ENCODE results near the gene SIGLEC10.
"Not testable (repeated sequence)": the region's sequence is repeated elsewhere in the genome, so short reads cannot be mapped to it uniquely, and the experiment has no call there.

Gene SIGLEC10

GRCh38 chr19:51417107-51417809 is at the start of gene SIGLEC10:
TSS of gene SIGLEC10 (minus strand) at chr19:51417642. CDS start at chr19:51417581, 61 bp downstream.
- DNase-seq (ENCODE audit: low spot score), result no peak

- DNase-seq (ENCODE audit: low spot score), result no peak
These were observed 49.3 kb upstream of the SIGLEC10 start for GRCh38 chr19:51466723-51467122.

- DNase-seq (ENCODE audit: low spot score), result not testable (repeated sequence)
These were observed 46.6 kb upstream of the SIGLEC10 start for GRCh38 chr19:51463976-51464581.

GRCh38 chr19:51462681-51463080 is 45.2 kb upstream of the SIGLEC10 start:
- no peak for DNase-seq (ENCODE audit: low spot score)

DNA sequence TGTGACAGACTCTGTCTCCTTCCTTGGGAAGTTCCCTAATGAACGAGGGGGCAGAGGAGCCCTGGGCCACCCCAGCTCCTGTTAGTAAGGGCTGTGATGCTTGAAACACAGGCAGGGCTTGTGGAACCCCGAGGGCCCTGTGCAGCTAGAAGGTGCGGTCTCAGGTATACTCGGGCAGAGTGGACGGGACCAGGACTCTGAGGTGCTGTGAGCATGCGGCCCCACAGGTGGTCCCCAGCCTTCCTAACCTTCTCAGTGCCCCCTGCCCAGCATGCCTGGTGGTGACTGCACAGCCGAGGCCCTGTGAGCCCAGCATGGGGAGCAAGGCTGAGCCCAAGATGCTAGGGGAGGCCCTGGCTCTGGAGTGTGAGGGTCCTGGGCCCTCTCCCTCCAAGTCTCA is 44.8 kb upstream of the SIGLEC10 start:
- DNase-seq (ENCODE audit: low spot score), result no peak

GRCh38 chr19:51461723-51462161 is 44.3 kb upstream of the SIGLEC10 start:
- DNase-seq (ENCODE audit: low spot score), result no peak

GRCh38 chr19:51460164-51460992 is 42.9 kb upstream of the SIGLEC10 start:
- DNase-seq (ENCODE audit: low spot score), result peak; percentile 70

DNA sequence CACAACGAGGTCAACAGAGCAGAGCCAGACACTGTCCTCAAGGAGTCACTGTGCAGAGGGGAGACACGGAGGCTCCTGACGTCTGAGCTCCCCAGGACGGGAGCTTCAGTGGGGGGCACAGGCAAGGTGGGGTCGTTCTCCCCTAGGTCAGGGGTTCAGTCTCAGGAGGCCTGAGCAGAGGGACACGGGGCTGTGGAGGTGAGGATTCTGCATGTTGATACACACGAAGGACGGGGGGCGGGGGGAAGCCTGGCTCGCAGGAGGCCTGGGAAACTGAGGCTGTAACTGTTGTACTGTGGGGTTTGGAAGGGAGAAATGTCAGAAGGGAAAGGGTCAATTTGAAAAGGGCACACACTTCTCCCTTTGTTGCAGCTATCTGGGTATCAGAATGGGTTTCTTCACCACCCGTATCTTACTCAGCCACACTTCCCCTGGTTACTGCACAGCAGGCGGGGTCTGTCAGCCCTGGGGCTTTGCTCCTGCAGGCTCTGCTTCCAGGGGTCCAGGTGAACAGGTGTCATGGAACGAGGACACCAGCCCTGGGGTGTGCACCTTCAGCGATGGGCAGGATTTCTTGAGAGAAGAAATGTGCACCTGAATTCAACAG is 41.6 kb upstream of the SIGLEC10 start:
- DNase-seq (ENCODE audit: low spot score), result no peak

DNA sequence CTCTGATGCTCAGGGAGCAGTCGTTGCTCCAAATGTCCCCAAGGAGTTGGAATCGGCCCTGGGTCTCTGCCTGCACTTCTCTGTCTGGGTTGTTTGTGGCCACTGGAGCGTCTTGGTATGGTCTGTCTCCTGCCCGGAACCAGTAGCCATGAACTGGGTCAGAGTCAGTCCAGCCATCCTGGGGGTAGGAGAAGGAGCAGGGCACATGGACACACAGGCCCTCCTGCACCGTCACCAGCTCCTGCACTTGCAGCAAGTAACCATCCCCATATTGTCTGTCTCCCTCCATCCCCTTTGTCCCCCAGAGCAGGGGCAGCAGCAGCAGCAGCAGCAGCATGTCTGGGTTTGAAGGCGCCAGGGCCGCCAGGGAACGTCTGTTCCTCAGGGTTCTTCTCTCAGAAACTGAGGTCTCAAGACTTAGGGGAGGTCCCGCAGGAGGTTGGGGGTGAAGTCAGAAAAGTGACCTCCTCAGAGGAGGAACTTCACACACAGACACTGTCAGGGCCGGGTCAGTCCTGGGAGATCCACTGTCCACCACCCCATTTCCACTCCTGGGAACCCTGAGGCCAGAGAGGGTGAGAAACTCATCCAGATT is 40.7 kb upstream of the SIGLEC10 start, which contains the start of gene SIGLEC8:
TSS of gene SIGLEC8 (minus strand) at position 404 of the 595 bp plus-strand sequence. CDS start at position 337, 67 bp downstream.
- DNase-seq (ENCODE audit: low spot score), result no peak

DNA sequence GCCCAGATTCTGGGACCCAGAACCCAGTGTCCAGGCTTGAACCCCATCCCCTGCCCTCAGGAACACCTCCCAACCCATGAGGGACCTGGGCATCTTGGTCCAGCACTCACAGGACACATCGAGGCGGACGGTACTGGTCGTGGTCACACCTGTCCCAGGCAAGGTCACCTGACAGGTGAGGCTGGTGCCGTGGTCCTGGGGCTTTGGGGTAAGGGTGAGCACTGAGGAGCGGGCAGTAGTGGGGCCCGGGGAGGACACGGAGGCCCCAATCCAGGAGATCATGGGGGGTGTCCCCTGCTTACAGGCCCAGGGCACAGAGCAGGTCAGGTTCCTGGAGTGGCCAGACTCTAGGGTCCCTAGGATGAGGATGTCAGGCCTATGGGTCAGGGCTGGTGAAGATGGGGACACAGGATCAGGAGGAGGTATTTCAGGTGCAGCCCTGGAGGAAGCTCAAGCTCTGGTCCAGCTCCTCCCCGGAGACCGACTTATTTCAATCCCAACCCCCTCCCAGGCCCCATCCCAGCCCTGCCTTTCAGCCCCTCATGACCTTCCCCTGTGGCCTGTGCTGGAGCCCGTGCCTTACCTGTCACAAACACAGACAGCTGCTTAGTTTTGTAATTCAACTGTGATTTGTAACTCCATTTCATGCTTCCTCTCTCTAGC is 40.0 kb upstream of the SIGLEC10 start:
- no peak for DNase-seq (ENCODE audit: low spot score)

GRCh38 chr19:51456541-51457290 is 39.3 kb upstream of the SIGLEC10 start:
- DNase-seq (ENCODE audit: low spot score), result no peak

GRCh38 chr19:51450730-51451307 is 33.4 kb upstream of the SIGLEC10 start:
- DNase-seq (ENCODE audit: low spot score), result no peak

DNA sequence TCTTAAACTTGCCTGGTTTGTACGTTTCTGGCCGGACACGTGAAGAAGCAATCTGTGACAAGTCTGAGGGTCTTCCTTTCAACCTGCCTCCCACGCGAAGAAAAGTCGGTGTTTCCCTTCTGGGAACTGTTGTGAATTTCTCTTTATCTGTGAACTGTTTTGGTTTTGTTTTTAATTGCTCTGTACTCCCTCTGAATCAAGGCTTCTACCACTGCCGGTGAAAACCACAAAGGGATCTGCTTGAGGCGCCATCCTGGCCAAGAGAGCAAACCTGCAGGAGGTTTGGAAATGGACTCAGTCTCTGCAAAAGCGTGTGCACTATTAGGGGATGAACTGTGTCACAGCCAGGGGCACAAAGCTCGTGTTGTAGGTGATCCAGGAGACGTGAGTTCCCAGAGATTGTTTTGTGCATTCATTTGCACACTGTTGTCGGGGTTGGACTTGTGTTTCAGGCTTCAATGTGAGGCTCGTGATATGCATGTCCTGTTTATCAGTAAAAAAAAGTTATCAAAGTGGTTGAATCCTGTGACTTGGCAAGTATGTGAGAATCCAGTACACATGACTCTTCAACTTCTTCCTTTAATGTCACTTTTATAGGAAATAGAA is 31.1 kb upstream of the SIGLEC10 start:
- DNase-seq (ENCODE audit: low spot score), result no peak

DNA sequence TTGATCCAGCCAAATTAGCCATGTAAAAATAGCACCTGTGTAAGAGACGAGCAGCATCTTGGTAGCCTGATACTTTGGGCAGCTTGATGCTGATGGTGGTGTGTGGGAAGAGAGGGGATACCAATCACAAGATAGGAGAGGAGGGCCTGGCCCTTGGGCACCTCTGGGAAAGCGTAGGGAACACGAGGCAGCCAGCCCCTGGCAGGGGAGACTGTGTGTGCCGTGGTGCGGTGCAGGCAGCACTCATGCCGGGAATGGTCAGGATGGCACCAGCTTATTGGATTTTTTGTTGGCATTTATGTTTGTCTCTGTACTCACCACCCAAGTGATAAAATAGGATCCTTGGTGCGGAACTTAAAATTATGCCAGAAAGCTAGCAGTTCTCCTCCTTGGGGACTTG is 30.6 kb upstream of the SIGLEC10 start:
- DNase-seq (ENCODE audit: low spot score), result no peak

DNA sequence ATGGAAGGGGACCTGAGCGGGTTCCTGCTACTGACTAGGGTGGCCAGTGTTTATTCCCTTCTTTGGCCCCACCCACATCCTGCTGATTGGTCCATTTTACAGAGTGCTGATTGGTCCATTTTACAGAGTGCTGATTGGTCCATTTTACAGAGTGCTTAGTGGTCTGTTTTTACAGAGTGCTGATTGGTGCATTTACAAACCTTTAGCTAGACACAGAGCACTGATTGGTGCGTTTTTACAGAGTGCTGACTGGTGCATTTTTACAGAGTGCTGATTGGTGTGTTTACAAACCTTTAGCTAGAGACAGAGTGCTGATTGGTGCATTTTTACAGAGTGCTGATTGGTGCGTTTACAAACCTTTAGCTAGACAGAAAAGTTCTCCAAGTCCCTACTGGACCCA is 30.1 kb upstream of the SIGLEC10 start:
- DNase-seq (ENCODE audit: low spot score), result not testable (repeated sequence)

DNA sequence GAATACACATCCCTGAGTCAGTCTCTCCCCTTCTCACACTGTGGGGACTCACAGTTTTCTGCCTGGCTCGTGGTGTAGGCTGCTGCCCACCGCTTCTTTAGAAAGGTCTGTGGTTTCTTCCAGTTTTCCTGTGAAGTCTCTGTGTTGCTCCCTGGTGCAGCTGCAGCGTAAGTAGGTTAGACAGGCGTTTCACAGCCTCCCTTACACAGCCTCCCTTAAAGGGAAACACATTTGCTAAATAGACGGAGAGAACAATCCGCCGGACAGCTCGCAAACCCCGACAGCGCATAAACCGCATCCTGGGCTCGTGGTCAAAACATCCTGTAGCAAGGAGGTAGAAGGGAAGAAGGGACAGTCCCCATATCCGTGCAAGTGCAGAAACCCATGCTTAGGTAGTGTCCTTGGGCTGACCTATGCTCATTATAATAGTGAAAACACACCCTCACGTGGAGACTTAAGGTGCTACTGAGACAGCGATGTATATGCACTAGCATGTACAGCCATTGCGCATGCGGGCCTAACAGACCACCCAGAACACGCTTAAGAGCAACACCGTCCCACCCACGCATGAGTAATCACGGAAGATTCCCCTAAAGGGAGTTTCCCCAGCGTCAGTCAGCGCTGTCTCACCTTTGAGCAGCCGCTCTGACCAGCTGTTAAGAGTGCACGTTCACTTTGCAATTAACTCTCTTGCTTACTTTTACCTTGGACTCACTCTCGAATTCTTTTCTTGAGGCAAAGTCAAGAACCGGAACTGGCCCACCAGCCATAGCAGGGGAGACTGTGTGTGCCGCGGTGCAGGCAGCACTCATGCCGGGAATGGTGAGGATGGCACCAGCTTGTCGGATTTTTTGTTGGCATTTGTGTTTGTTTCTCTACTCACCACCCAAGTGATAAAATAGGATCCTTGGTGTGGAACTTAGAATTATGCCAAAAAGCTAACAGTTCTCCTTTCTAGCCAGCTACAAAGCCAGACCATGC is 24.3 kb upstream of the SIGLEC10 start:
- DNase-seq (ENCODE audit: low spot score), result no peak

DNA sequence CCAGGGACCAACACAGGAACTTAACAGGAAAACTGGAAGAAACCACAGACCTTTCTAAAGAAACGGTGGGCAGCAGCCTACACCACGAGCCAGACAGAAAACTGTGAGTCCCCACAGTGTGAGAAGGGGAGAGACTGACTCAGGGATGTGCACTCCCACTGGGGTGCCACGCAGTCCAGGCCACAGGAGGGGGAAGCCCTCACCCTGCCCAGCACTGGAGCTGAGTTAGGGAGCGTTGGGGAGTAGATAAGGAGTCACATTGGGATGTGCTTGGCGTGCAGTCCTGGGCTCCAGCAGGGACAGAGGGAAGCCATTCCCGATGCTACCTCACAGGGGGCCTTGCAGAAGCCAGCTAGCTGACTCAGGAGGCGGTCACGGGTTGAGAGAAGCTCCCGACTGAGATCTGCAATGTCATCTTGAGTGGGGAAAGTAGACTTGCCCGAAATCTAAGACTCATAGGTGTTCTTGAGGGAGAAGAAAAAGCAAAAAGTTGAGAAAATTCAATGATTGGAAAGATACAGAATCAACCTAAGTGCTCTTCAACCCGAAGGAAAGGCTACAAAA is 23.5 kb upstream of the SIGLEC10 start:
- DNase-seq (ENCODE audit: low spot score), result no peak

DNA sequence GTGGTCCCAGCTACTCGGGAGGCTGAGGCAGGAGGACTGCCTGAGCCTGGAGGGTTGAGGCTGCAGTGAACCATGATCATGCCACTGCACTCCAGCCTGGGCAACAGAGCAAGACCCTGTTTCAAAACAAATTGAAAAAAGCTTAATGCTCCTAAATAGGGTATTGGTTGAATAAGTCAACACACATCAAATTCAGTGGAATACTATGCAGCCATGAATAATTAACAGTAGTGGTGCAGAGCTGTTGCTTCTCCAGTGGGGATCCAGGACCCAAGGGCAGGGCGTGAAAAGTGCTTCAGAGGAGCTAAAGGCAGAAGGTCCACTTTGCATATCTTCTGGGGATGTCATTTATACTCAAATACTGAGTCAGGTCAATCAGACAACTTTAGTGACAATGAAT is 22.6 kb upstream of the SIGLEC10 start:
- DNase-seq (ENCODE audit: low spot score), result no peak

Data from D341Med (cell line).